Measurements from ENCODE around the gene RAPSN.
A peak's percentile ranks its signal among the peaks of the same experiment; 100 is the strongest.

RAPSN gene

DNA sequence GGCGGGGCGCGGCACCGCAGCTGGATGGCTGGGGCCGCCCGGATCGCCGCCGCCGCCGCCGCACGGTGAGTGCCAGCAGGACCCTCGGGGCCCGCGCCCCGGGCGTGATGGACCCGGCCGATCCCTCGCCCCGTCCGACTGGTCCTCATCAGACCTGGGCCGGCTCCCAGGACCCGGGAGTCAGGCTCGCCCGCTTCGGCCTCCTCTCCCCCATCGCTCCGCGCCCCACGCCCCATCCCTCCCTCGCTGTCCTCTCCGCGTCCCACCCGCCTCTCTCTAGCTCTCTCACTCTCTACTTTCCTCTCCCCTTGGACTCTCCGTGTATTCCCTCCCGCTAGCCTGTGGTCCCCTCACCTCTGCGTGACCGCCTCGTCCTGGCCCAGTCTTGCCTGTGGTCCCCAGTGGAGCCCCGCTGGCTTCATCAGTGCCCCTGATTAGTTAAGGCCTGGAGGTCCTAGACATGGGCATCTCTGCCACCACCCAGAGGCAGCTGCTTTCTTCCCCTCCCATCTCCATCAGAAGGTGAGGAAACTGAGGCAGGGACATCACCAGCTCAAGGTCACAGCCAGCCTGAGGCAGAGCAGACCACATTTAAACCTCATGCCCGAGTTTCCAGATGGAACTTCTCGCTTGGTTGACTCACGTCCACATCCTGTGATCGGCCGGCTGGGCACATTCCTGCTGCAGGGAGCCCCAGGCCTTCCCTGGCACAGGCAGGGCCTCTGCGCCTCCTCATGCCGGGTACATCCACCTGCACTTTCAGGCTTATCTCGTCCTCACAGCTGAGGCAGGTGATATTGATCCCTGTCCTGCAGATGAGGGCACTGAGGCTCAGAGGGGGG, 40.1 kb downstream of the RAPSN start:
- peak; percentile 86 for DNase-seq (ENCODE audit: low read depth, low spot score)

DNA sequence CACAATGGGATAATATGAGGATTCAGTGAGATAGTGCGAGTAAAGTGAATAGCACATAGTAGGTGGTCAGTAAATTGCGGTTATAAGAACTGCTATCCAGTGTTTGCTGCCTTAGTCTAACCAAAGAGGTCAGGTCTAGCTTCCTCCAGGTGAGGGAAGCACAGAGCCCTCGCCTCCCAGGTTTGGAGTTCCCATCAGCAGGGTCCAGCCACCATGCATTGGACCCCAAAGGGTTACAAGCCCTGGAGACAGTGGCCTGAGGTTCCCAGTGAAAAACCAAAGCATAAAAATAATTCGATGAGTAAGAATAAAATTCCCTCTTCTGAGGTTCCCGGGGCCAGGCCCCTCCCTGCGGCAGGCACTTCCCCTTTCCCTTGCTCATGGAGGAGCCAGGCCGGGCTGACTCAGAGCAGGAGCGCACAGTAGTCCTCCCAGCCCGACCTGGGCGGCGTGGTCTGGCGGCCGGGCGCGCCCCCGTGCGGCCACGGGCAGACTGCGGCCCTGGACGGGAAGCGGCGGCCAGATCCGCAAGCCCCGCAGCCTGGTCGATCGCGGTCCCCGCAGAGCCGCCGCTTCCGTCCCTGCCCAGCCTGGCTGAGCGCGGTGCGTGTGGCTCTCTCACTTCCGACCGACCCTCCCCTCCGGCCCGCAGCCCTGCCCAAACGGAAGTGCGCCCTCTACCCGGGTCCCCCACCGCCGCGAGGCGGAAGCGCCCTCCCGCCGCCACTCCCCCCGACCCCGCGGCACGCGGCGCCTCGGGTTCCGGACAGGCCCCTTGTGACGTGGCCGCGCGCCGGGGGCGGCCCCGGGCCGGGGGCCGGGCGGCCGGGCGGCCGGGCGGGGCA, 41.0 kb downstream of the RAPSN start, which contains the start of gene SLC39A13:
SLC39A13 (plus strand) TSS at position 845 of the 845 bp plus-strand sequence. CDS start 1,505 bp downstream, outside the sequence.
- peak; percentile 98 for DNase-seq (ENCODE audit: low read depth, low spot score)

DNA sequence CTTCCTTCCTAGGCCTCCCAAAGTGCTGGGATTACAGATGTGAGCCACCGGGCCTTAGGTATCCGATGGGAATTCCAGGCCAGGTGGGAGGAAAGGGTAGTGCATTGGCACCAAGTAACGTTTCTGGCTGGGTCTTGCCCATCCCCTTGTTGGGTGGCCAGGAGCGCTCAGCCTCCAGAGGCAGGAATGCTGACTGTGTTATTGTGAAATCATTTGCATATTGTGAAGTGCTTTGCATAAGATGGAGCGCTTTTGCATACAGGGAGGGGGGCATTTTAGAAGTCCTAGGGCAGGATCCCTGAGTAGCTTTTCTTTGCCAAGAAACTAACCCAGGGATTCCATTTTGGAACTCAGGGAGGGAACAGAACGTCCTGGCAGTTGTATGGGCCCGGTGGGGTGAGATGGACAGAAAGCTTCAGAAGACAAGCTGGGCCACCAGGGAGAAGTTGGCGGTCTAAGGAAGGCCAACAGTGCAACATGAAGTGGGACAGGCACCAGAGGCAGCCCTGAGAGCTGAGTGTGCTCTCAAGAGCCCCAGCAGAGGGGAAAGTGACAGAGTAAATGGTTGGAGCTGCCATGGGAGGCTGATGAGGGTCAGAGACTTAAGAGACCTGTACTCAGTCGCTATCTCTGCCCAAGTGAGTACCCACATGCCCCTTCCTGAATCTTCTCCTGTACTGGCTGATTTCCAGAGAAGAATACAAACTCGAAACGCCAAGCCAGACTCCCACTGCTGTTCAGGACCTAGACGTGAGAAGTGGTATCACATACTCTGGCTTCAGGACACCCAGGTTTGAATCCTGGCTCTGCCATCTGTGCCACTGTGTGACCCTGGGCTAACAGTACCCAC, 41.8 kb downstream of the RAPSN start:
- no peak for DNase-seq (ENCODE audit: low read depth, low spot score)

DNA sequence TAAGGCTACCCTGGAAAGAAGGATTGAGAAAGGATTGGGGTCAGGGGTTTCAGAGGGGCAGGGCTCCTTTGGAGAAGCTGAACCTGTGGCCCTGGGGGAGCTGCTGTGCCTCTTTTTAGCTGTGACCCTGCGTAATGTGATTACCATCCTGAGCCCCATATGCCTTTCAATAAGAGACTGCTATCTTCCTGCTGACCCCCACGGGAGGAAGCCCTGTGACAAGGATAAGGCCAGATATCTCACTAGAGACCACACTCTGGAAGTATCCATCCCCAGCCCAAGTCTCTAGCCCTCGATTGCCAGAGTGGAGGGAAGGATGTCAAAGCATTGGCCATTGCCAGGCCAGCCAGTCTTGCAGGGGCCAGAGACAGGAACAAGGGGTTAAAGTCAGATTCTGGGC, 45.4 kb downstream of the RAPSN start:
- DNase-seq (ENCODE audit: low read depth, low spot score) = no peak

DNA sequence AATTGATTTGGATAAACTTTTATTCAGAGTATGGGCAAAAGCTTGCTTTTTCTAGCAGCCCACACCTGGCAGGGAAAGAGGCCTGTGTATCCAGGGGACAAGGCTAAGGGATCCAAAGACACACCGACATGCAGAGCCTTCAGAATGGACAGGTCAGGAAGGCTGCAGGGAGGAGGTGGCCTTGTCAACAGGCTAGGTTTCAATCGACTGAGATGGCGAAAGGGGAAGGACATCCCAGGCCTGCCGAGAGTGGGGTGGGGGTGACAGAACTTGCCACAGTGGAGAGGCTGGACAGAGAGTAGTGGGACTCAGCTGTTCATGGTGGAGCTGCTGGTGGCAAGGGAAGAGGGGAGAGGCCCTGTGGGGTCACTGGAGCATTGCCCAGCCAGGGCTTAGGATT, 45.8 kb downstream of the RAPSN start:
- no peak for DNase-seq (ENCODE audit: low read depth, low spot score)

DNA sequence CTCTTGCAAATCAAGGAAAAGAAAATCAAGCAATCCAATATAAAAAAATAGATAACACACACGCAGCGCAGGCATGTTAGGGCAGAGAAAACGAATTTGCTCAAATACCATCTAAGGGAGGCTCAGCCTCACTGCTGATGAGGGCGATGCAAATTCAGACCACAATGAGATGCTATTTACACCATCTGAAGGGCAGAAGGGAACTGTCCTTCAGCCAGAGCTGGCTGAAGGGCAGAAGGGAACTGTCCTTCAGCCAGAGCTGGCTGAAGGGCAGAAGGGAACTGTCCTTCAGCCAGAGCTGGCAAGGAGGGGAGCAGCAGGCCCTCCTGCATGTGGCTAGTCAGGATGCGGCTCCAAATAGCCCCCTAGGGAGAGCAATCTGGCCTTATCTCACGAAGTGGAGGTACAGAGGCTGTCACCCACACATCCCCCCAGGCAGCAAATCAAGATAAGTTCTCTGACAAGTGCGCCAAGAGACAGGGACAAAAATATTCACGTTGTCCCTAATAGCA, 48.1 kb downstream of the RAPSN start:
- no peak for DNase-seq (ENCODE audit: low read depth, low spot score)

DNA sequence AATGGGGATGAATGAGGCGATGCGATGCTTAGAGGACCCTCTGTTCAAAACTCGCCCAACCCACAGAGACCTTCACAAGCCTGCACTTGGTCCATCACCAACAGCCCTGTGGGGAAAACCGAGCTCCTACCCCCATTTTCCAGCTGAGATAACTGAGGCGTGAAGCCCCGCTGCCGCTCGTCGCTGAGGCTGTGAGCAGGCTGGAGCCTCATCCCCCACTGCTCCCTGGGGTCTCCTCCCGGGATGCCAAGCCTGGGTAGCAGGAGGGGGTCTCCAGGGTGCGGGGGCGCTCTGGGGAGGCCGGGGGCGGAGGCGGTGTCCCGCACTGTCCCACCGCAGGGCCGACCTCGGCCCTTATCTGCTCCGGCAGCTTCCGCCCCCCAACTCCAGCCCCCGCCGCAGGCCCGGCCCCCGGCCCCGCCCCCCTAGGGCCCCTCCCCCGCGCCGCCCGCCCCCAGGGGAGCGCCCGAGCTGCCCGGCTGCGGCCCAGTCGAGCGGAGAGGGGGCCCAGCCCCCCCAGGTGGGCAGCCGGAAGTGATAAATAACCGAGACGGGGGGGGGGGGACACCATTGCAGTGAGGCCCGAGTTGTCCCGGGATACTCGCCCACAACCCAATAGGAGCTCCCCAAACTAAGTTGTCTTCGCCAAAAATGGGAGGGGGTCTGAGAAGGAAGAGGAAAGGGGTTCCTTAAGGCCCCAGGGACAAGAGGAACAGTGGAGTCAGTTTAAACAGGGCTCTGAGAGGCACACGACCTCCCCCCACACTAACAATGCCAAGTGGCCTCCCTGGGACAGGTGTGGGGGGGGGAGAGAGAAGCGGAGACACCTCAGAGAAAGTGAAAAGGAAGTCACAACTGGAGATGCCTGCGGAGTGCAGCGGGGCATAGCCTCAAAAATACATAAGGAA, 48.8 kb downstream of the RAPSN start:
- DNase-seq (ENCODE audit: low read depth, low spot score) = no peak

DNA sequence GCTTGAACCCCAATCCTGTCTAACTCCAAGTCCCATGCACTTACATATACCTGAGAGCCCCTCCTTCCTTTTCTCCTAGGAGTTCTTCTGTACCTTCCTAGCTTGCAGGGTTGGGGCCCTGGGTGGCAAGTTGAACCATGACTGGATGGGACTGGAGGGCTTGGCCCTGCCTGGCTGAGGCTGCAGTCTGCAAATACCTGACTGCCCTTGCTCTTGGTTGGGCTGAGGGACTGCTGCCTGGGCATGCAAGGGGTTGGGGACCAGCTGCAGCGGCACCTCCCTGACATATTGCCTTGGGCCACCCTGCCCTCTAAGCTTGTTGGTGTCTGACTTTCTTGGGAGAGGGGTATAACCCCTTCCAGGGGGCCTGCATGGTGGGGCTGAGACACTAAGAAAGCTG, 50.4 kb downstream of the RAPSN start:
- DNase-seq (ENCODE audit: low read depth, low spot score) = no peak

DNA sequence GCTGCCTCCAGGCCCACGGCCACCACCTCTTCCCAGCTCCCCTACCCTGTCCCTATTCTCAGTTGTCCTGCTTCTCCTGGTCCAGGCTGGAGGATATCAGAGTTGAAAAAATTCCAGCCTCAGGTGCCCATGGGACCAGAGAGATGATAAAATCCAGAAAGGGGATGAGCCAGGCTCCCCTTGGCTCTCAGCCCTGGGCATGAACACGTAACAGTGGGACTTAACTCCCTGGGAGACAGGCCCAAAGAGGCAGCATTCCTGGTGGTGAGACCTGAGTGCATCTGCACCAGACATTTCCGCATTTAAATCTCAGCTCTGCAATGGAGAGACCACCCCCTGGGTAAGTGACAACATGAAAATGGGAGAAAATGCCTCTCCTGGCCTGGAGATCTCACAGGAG, 50.9 kb downstream of the RAPSN start:
- no peak for DNase-seq (ENCODE audit: low read depth, low spot score)

DNA sequence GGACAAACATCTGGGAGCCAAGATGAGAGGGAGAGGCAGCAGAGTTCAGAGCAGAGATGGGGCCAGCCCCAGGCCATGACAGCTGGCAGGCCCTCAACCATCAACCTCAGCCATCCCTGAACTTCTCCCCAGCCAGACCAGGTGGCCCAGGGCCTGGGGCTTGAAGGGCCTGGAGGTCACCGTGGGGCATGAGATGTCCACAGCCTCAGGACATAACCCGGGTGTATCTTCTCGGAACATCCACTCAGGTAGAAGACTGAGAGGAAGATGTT, 53.0 kb downstream of the RAPSN start:
- DNase-seq (ENCODE audit: low read depth, low spot score) = no peak

DNA sequence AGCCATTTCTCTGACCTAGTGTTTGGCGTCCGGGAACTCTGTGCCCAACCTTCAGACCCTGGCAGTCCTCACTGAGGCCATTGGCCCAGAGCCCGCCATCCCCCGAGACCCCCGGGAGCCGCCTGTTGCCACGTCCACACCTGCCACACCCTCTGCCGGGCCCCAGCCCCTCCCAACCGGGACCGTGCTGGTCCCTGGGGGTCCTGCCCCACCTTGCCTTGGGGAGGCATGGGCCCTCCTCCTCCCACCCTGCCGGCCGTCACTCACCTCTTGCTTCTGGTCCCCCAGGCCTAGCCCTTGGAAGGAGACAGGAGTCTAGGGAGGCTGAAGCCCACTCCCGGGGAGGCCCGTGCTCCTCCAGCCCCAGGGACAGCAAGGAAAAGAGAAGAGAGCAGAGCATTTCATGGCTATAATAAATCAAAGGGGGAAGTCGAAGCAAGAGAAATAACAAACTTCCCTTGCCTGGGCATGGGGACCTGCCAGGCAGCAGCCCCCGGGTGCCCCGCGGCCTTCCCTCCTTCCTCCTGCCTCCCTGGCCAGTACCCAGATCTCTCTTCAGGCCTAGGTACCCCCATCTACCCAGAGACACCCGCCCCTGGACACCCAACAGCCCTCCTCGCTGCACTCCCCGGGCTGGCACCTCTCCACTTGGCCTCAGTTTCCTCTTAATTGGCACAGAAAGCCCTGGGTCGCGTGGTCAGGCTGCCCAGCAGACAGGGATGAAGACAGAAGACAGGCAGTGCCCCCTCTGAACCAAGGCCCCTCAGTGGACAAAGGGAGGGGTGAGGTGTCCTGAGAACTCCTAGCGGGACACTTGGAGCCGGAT, 53.5 kb downstream of the RAPSN start:
- no peak for DNase-seq (ENCODE audit: low read depth, low spot score)

DNA sequence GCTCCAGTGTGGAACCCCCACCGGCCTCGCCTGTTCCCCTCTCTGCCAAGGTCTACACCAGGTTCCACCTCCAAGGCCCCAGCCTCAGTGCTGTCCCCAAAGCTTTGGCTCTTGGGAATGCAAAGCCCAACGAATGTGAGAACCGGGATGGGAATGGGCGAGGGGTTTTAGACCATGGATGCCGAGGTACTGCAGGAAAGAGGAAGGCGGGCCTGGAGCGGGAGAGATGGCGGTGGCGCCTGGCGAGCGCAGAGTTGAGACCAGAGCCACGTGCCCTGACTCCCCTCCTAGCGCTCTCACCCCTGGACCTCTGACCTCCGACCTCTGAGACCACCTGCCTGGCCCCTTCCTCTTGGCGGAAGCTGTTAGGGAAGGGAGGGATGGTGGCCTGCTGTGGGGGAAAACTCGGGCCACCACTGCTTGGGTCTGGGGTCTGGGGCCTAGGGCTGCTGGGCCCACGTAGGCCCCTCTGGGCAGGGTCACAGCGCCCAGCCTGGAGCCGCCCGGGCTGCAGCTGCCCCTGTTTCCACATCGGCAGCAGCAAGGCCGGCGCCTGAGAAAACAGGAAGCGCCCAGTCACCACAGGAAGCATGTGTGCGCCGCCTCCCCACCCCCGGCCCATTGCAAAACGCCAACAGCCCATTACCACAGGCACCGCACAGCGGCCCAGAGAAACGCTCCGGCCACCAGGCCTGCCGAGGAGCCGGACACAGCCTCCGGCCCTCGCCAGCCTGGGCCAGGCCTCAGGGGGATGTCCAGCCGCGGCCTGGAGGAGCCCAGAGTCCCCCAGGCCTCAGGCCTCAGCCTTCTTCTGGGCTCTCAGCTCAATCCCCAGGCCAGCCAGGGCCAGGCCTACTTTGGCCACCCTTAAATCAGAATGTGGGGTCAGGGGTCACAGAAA, 54.4 kb downstream of the RAPSN start:
- peak; percentile 1 for DNase-seq (ENCODE audit: low read depth, low spot score)

DNA sequence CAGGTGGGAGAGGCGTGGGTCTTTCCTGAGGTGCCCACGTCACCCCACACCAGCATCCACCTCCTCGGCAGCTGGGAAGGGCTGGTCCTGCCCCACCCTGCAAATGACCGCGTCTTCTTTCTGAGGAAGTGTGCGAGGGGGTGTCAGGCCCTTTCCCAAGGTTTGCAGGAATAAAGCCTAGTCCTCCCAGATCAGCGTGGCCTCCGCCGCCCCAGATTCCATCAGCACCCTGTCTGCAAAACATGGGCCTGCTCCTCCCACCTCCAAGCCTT, 55.0 kb downstream of the RAPSN start:
- DNase-seq (ENCODE audit: low read depth, low spot score) = peak; percentile 0

DNA sequence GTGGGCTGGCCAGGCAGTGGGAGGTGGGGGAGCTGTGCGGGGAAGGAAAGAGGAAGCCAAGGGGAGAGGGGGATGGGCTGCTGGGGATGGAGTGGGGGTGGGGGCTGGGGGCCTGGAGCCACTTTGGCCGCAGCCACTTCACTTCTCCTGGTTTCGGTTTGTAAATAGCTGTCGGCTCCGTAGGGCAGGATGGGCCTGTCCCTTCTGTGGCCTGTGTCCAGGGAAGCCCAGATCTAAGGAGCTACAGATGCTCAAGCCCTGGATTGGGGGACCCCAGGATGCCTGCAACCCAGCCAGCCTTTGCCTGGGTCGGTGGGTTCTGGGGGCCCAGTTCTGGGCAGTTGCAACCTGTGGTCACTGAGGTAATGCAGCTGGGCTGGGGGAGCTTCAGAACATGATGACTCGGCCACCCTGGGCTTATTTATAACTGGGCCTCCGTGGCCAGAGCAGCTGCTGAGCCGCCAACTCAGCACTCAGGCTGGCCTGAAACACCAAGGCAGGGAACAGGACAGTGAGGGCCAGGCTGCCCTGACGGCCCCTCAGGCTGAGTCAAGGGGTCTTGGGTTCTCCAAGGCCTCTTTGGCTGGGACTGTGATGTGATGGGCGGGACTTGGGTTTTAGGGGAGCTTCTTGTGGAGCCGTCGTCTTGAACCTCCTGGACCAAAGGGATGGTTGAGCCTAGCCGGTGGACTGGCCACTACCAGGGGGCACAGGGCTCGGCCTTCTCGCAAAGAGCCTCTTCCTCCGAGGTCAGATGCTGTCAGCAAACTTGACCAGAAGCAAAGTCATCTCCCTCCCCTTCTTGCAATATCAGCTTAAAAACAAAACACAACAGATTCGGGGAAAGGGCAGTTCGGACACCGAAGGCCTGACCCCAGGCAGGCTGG, 55.5 kb downstream of the RAPSN start:
- peak; percentile 62 for DNase-seq (ENCODE audit: low read depth, low spot score)

DNA sequence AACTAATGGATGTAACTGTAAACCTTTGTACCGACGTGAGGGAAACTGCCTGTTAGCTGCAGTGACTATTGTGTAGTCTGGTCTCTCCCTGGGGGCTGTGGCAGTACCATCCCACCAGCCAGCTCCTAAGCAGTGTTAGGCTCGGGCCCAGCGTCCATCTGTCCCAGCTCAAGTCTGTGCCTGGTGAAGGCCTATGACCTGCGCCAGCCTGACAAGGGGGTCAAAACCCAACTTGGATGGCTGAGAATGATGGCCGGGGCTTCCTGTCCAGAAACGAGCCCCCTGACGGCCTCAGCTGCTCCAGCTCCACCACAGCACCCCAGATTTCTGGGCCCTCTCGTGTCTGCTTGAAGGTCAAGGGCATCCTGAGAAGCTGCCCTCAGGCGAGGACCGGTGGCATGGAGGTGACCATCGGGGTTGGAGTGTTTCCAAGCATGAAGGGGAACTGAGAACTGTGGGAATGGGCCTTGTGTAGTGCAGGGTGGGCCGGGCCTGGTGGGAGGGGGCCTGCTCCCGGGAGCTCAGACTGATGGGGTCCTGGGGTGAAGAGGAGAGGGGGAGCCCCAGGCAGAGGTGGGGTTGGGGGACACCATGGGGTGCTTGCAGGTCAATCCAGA, 56.3 kb downstream of the RAPSN start:
- no peak for DNase-seq (ENCODE audit: low read depth, low spot score)

DNA sequence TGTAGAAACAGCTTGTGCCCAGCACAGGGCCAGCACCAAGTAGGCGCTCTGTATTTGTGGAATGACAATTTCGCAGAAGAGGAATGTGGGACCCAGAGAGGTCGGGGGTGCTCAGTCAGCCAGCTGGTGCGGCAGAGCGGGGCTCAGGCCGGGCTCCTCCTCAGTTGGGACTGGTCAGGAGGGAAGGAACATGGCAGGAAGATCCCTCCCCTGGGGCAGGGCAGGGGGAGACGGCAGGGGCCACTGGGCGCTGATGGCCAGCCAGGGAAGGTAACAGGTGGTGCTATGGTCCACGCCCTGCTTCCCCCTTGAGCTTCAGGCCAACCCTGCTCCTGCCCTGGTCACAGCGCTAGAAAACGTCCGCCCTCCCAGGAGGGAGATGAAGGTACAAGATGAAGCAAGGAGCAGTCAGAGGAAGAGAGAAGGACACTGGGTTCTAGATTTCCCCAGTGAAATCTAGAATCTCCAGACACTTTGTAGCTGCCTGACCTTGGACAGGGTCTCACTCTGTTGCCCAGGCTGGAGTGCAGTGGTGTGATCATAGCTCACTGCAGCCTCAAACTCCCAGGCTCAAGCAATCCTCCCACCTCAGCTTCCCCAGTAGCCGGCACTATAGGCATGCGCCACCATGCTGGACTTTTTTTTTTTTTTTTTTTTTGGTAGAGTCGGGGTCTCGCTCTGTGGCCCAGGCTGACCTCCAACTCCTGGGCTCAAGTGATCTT, 57.1 kb downstream of the RAPSN start:
- DNase-seq (ENCODE audit: low read depth, low spot score) = no peak

DNA sequence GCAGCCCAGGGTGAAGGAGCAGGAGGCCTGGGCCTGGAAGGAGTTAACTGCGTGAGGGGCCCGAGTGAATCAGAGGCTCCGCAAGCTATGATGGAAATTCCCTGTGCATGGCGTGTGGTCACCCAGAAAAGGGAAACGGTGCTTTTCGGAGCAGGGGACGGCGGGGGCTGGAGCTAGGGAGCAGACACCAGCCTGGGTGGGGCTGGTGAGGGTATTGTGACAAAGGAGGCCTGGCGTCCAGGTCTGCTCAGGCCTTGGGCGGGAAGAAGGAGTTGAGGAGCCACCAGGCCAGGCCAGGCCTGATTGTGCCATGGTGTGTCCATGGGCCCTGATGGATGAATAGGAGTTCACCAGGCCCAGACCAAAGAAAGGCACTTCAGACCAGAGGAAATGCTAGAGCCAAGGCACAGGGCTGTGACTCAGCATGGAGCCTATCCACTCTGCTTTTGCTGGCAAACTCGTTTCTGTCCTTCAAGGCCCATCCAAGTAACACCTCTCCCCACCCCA, 57.8 kb downstream of the RAPSN start:
- no peak for DNase-seq (ENCODE audit: low read depth, low spot score)
